Measurements from ENCODE around the gene CCNL2.

- TF ChIP-seq, protein P1, sequence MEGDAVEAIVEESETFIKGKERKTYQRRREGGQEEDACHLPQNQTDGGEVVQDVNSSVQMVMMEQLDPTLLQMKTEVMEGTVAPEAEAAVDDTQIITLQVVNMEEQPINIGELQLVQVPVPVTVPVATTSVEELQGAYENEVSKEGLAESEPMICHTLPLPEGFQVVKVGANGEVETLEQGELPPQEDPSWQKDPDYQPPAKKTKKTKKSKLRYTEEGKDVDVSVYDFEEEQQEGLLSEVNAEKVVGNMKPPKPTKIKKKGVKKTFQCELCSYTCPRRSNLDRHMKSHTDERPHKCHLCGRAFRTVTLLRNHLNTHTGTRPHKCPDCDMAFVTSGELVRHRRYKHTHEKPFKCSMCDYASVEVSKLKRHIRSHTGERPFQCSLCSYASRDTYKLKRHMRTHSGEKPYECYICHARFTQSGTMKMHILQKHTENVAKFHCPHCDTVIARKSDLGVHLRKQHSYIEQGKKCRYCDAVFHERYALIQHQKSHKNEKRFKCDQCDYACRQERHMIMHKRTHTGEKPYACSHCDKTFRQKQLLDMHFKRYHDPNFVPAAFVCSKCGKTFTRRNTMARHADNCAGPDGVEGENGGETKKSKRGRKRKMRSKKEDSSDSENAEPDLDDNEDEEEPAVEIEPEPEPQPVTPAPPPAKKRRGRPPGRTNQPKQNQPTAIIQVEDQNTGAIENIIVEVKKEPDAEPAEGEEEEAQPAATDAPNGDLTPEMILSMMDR (conservative IDR thresholded peaks at IDR 0.05 in 1 of 2, IDR thresholded peaks at IDR 0.05 in 1 of 2; ENCODE audit: low read depth in 1 of 2, low read length in 2 of 2): no peak
- TF ChIP-seq EZH2 (IDR thresholded peaks at IDR 0.05; ENCODE audit: low read length, missing control alignments): no peak
Observed at GRCh38 chr1:1356796-1357401, 42.2 kb downstream of the CCNL2 start.

Data from fibroblast of lung (primary cell).